ENCODE measurements around the gene RASA4B.
"Not testable (repeated sequence)": the region's sequence is repeated elsewhere in the genome, so short reads cannot be mapped to it uniquely, and the experiment has no call there.

DNA sequence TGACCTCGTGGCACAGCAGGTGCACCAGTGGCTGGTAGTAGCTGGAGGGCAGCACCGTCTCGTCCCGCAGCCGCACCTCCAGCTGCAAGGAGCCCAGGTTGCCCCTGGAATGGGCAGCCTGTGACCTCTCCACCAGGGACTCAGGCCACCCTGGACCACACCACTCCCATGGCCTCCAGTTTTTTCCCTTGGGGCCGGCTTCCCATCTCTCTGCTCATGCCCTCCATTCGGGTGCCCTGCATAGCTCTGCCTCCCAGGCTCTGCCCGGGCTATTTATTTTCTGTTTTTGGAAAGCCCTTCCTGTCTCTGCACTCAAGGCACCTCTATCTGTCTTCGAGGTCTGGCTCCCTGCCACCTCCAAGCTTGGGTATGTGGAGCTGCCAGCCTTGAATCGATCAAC lies 20.7 kb downstream of the RASA4B start:
- TF ChIP-seq, protein P1, sequence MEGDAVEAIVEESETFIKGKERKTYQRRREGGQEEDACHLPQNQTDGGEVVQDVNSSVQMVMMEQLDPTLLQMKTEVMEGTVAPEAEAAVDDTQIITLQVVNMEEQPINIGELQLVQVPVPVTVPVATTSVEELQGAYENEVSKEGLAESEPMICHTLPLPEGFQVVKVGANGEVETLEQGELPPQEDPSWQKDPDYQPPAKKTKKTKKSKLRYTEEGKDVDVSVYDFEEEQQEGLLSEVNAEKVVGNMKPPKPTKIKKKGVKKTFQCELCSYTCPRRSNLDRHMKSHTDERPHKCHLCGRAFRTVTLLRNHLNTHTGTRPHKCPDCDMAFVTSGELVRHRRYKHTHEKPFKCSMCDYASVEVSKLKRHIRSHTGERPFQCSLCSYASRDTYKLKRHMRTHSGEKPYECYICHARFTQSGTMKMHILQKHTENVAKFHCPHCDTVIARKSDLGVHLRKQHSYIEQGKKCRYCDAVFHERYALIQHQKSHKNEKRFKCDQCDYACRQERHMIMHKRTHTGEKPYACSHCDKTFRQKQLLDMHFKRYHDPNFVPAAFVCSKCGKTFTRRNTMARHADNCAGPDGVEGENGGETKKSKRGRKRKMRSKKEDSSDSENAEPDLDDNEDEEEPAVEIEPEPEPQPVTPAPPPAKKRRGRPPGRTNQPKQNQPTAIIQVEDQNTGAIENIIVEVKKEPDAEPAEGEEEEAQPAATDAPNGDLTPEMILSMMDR (IDR thresholded peaks at IDR 0.05), result not testable (repeated sequence)
- not testable (repeated sequence) for TF ChIP-seq POLR2A, EP300, POLR2AphosphoS5 (IDR thresholded peaks at IDR 0.05)

Data from suprapubic skin (tissue), 4 donors.